T follicular helper cell (primary cell): Measurements from ENCODE around the gene SSR3.

Source experiments
- DNase-seq: peaks from one replicate; pipeline ENCODE4 v3.0.0-alpha.2; 2020; ENCODE audit warnings: low read depth

Gene SSR3

GRCh38 chr3:156536524-156537316, 18.2 kb downstream of the SSR3 start:
- DNase-seq: no peak

DNA sequence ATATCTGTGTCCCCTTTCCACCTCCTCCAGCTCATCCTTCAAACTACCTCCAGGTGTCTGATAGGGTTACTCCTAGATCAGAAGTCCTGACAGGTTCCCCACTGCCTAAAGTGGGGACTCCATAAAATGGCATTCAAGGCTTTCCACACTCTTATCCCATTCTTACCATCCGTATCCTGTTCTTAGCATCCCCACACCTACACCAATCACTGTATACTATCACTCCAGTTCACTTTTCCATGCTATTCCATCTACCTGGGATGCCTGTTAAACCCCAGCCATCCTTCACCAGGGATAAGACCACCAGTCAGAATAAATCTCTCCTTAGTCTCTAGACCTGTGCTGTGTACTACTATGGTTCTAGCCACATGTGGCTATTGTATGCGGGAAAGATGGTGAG, 19.1 kb downstream of the SSR3 start:
- no peak for DNase-seq

- no peak for DNase-seq
Observed at GRCh38 chr3:156535162-156535627, 19.7 kb downstream of the SSR3 start.

GRCh38 chr3:156533205-156533604, 21.7 kb downstream of the SSR3 start:
- DNase-seq: no peak

- DNase-seq: no peak
Observed at GRCh38 chr3:156532730-156533129, 22.2 kb downstream of the SSR3 start.

- no peak for DNase-seq
Observed at GRCh38 chr3:156530980-156531379, 23.9 kb downstream of the SSR3 start.

DNA sequence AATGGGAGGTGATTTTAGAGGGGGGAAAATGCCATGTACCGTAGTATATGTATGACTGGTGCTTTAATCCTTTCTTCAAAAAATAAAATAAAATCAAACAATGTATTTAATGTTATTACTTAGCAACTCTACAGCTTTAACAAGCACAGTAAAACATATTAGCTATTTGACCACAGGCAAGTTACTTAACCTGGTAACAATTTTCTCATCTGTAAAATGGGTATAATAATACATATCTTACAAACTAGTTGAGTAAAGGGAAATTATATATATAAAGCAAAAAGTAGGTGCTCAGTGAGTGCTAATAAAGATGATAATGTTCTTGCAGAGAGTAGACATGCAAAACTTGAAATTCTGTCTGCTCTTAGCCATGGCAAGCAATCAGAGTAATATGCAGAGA, 27.9 kb downstream of the SSR3 start:
- DNase-seq: no peak

DNA sequence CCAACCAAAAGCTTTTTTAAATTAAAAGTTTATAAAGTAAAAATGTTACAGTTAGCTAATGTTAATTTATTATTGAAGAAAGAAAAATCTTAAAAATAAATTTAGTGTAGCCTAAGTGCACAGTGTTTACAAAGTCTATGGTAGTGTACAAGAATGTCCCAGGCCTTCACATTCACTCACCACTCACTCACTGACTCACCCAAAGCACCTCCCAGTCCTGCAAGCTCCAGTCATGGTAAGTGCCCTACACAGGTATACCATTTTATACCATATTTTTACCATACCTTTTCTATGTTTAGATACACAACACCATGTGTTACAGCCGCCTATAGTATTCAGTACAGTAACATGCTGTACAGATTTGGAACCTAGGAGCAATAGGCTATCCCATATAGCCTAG, 29.1 kb downstream of the SSR3 start:
- DNase-seq: no peak

DNA sequence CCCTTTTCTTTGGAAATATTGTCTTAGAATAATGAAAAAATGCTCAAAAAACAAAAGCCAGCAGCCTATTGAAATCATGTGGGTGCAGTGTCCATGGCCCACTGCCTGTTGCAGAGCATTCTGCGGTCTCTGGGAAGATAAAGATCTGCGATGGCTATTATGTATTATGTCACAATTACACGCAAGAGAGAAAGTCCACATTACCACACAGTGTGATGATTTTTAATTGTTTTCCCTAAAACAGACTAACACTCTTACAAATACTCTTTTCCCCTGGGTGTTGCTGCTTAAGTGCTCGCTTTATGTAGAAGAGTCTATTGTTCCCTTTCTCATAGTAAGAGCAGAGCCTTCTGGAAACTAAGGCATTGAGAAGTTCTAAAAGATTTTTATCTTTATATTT, 32.2 kb downstream of the SSR3 start:
- no peak for DNase-seq

- no peak for DNase-seq
Observed at GRCh38 chr3:156519758-156520162, 35.2 kb downstream of the SSR3 start.

DNA sequence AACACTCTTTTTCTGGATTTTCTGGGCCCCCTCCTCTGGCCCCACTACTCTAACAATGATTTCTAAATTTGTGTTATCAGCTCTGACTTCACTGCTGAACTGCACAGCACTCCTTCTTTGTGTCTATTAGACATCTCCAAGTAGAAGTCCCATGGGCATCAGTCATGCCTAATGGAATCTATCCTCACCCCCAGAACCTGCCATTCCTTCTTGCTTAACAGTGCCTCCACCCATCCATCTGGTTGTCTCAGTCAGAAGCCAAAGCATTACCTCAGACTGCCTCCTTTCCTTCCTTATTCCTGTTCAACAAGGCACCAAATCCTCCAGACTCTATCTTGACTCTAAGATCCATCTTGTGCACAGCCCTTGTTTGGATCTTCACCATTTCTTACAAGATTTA, 36.2 kb downstream of the SSR3 start:
- DNase-seq: no peak

- DNase-seq: no peak
Observed at GRCh38 chr3:156516961-156517360, 38.0 kb downstream of the SSR3 start.

DNA sequence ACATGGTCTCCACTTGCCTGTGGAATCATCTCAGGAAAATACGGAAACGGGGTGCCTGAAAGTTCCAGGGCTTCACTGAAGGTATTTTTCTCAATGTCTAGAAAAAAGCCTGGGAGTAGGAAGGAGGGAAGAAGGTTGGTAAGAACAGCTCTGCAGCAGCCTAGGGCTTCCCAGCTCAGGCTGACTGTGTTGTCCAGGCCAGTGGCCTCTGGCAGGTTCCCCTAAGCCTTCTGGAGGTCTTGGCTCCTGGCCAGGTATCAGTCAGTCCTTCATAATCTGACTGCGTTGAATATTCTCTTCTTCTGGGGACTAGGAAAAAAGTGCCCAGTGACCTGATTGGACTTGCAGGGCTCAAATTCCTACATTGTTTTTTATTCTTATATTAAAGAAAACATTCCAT, 38.6 kb downstream of the SSR3 start:
- no peak for DNase-seq

- DNase-seq: no peak
Observed at GRCh38 chr3:156513619-156514018, 41.3 kb downstream of the SSR3 start.

DNA sequence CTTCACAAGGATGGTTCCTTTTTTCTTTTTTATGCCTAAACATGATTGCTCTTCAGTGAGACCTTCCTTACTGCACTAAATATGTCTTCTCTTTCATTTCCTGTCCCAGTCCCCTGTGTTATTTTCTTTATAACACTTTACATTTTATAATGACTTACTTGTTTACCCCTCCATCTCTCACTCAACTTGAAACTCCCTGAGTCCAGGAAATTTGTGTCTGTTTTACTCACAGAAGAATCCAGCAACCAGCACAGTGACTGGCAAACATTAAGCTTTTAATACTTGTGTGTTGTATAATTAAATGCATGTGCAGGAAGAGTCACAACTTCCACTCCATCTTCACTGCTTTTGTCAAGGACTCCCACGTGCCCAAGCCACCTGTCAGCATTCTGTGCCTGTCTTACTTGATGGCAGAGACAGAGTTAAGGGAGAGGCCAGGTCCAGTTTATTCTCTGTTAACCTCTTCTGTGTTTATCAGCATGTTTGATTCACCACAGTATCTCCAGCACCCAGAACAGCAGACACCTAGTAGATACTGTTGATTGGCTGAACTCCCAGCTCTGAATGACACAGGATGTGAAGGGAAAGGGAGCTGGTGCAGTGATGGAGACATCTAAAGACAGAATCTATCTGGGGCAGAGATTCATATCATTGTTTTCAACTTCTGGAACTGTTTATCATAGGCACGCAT, 42.8 kb downstream of the SSR3 start:
- no peak for DNase-seq

GRCh38 chr3:156509189-156510174, 45.4 kb downstream of the SSR3 start:
- DNase-seq: no peak

DNA sequence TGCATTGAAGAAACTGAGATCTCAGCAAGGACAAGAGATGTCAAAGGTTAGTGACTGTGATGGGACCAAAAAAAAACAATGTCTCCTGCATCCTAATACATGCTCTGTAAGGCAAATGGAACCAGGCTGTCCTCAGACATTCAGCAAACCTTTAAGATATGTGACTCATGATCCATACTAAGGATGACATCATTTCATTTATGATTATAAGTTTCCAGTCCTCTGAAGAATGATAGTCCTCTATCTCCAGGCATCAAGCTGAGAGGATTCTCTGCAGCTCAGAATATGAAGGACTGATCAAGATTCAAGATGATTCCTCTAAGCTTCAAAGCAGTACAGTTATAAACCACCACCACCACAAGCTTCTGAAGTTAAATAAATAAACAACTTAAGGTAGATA, 47.6 kb downstream of the SSR3 start:
- DNase-seq: no peak

DNA sequence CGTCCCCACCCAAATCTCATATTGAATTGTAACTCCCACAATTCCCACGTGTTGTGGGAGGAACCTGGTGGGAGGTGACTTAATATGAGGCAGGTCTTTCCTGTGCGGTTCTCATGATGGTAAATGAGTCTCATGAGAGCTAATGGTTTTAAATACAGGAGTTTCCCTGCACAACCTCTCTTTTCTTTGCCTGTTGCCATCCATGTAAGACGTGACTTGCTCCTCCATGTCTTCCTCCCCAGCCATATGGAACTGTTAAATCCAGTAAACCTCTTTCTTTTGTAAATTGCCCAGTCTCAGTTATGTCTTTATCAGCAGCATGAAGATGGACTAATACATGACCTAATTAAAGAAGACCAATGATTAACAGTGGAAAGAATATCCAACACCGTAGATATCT, 56.6 kb downstream of the SSR3 start:
- no peak for DNase-seq

DNA sequence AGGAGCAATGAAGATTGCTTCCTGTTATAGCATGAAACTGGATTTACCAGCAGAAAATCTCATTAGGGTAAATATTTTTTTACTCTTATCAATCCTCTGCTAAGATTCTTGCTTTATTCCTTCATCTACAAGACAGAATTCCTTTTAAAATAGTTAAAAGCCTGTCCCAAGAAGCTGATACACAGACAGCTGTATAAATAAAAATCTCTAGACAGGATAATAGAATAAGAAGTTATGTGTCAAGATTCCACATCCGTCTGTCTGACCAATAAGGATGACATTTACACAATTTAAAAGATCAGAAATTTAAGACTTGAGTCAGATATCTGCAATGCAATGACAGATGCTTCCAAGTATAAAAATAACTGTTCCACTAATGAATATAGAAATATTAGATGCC, 57.6 kb downstream of the SSR3 start:
- DNase-seq: no peak

GRCh38 chr3:156495816-156496215, 59.1 kb downstream of the SSR3 start:
- DNase-seq: no peak

GRCh38 chr3:156493887-156494286, 61.0 kb downstream of the SSR3 start:
- no peak for DNase-seq

DNA sequence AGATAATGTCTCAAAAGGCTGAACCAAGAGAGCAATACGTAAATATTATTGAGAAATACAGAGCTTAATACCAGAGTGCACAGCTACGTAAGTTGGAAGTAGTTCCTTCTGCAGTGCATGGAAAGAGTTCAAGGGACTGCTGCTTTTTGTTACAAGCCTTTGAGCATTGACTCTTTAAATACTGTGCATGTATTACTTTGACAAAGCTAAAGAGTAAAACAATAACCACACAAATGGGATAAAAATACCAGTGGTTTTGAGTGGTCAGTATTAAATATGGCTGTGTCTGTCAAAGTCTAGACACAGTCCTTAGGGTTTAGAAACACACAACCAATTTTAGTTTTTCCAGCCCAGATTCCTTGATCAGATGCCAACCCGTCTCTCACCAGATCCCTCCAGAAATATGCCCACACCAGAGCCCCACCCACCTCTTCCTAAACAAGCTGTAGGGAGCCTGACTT, 62.1 kb downstream of the SSR3 start:
- DNase-seq: no peak
